Skin of body (tissue), 2 donors: Measurements from ENCODE around the gene ABI1. TPM values are rescaled to one million over a fixed set of nuclear protein-coding genes. Genes with fewer than 3 reads are reported as not detected.

Source experiments
- DNase-seq: peaks from one replicate; lab custom pipeline; 2025; lab: John Stamatoyannopoulos, UW
- total RNA-seq: library from RNA; depleted of rRNA; stranded (reverse); fragments of >200 nt; gene quantifications from one replicate; pipeline ENCODE4 v1.2.3, GENCODE V29; 2014

ABI1 gene
- total RNA-seq, 1 donor from 2014 or later: 65.8 TPM

DNA sequence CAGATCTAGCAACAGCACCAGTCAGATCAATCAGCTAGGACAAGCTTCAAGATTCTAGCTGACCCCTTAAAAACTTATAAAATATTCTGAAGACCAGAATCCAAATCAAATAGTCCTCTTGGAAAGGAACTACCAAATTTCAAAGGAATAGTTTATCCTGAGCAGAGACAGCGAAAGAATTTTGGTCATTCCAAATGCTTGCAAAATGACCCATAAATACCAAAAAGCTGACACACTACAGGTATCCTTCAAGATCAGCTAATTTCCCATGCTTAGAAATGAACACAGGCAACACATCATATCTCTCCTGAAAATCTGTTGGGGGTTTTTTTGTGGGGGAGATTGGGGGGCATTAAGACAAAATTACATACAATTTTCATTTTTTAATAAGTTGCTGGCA lies 84.5 kb downstream of the ABI1 start:
- no peak for DNase-seq

GRCh38 chr10:26773633-26774032 lies 87.1 kb downstream of the ABI1 start:
- no peak for DNase-seq

DNA sequence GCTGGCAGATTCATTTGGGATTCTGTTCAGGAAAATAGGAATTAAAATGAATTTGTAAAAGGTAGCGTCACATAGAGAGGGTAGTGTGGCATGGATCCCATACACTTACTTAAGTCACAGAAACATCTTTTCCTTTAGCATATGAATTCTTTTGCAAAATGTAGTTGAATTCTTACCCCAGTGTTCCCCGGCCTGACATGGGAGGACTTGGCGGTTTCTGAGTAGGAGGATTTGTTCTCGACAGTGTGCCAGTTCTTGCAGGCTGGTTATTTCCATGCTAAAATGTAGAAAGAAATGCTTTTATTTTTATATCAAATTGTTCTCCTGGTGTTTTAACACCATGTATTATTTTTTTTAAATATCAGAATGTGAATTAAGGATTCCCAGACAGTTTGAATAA lies 90.7 kb downstream of the ABI1 start:
- DNase-seq: no peak

DNA sequence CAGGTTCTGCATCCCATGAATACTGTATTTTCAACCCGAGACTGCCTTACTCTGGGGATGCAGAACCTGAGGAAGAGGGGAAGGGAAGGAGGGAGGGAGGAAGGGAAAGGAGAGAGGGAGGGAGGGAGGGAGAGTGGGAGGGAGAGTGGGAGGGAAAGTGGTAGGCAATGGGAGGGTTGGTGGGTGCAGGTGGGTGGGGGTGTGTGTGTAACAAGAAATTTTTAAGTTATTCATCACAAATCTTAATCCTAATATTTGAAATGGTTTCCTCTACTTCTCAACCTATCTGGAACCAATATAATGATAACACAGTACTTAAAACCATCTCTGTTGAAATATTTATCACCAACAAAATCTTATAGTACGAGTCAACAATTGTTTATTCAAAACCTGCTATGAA lies 95.2 kb downstream of the ABI1 start:
- no peak for DNase-seq

- no peak for DNase-seq
Observed at GRCh38 chr10:26759008-26759407, 101.8 kb downstream of the ABI1 start.

GRCh38 chr10:26755443-26755903 lies 105.3 kb downstream of the ABI1 start:
- no peak for DNase-seq

DNA sequence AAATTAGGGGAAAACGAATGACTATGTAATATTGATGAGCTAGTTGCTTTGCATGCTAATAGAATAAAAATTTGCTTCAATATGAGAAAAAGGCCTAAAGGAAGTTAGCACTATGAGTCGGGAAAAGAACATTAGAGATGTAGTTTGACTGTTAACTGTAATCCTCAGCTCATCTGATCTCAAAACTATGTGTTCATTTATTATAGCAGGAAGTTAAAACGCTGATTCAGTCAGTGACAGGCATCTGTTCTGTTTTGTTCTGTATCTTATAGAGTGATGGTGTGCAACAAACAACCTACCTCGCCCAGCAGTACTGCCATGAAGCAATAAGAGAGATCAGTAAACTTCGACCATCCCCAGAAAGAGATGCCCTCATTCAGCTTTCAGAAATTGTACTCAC lies 114.7 kb downstream of the ABI1 start:
- no peak for DNase-seq

DNA sequence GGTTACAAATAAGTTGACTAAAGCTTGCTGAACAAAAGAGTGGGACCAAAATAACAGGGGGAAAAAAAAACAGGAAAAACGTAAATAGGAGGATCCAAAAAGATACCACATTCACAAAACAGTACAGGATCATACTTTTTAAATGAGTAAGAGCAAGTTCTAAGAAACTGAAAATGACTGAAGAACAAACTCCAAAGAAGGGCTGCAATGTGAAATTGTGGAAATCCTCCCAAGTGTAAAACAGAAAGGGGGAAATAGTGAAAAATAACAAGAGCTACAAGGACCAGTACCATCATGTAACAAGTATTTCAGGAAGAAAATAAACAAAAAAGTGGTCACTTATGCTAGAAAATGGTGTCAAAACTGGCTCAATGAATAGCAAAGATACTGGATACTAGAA lies 116.9 kb downstream of the ABI1 start:
- DNase-seq: no peak

GRCh38 chr10:26743091-26743490 lies 117.7 kb downstream of the ABI1 start:
- DNase-seq: no peak

GRCh38 chr10:26741368-26741767 lies 119.4 kb downstream of the ABI1 start:
- DNase-seq: no peak

DNA sequence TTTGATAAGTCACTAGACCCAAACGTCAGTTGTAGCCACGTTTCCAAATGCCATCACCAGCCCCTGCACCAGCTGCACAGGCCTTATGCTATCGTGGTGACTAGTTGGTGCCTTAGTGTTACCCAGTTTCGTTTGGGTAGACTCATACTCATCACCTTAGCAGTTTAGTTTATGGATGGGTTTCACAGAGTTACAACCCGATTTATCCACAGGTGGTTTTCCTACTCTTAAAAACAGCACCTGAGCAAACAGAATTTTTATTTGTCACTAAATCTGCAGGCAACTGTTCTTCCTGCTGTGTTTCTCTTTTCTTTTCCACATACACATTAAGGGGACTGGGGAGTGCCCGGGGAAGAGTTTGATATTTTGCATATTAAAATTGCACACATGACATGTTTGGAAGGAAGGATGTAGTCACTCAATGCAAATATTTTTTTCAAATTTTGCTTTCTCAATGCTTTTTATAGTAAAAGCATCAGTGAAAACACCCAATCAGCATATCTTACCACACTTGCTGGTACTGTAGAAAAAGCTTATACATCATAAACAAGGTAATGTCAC lies 121.6 kb downstream of the ABI1 start:
- no peak for DNase-seq

DNA sequence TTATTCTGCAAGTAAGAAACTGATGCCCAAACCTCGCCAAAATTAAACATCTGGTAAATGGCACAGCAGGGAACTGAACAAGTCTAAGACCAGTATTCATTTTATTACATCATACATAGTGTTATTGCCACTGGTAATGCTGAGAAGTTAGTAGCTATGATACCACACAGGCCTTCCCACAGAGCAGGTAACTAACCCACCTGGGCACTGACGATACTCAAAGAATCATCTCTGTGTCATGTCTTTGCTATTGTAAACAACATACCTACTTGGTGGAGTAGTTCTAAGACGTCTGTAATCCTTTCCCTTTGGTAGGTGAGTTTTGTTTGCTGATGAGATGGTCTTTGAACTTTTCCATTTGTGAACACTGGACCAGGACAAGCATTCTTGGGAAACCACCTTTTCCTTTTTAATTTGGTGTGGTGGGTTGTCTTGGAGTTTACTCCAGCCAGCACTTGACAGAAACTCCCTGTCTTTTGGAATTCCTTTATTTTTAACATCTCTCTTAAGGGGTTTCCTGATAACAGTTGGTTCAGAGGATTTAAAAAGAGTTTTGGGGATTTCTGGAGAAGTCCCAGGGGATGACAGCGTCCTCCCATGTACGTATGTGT lies 122.4 kb downstream of the ABI1 start:
- DNase-seq: no peak

GRCh38 chr10:26737730-26738129 lies 123.0 kb downstream of the ABI1 start:
- DNase-seq: no peak

- DNase-seq: no peak
Observed at GRCh38 chr10:26735435-26735834, 125.3 kb downstream of the ABI1 start.

DNA sequence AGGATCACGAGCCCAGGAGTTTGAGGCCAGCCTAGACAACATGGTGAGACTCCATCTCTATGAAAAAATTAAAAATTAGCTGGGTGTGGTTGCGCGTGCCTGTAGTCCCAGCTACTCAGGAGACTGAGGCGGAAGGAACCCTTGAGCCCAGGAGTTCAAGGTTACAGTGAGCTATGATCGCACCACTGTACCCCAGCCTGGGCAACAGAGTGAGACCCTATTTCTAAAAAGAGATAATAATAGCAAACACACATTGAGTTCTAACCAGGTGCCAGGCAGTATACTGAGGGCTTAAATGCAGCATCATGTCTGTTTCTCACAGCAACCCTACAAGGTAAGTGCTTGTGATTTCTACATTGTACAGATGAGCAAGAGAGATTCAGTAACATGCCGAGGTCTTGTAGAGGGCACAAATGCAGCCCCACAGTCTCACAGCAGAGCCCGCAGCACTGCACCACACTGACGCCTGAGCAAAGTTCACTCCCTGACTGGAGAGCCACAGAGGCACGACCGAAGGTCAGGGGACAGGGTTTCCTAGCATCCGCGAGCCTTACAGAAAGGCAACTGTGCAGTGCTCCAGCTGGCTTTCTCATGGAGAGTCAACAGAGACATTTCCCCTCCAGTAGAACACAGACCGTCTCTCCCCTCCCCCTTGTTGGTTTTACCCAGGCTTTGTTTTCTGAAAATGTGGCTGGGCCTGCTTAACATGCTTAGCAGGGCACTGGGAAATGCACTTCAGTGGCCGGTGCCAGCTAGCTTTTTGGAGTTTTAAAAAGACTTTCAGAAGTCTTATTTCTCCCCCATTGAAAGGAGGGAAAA lies 126.8 kb downstream of the ABI1 start:
- no peak for DNase-seq

- no peak for DNase-seq
Observed at GRCh38 chr10:26730552-26730951, 130.2 kb downstream of the ABI1 start.

DNA sequence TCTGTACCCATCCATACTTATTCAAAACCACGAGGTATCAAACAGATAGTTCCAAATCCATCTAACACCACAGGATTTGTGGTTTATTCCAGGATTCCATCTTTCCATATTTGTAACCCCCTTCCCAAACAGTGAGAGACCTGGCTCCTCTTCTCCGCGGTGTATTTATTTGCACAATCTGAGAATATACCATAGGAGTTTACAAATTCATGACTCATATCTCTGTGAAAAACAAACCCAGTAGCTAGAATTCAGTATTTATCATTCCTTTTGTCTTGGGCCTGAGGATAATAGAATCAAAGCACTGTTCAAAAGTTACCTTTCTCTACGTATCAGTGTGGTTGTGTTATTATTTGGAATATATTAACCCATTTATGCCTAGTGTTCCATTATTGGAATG lies 131.4 kb downstream of the ABI1 start:
- no peak for DNase-seq

DNA sequence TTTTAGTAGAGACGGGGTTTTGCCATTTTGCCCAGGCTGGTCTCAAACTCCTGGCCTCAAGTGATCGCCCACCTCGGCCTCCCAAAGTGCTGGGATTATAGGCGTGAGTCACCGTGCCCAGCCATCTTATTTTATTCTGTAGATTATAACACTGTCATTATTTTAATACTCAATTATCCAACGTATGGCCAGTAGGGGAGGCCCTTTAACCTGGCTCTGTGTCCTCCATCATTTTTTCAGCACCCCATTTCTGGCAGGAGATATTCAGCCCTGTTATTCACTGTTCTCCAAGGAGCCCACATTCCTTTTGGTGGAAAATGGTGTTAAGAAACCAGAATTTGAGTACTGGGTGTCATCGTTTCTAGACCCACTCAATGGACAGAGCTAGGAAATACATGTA lies 131.8 kb downstream of the ABI1 start:
- DNase-seq: no peak

- DNase-seq: no peak
Observed at GRCh38 chr10:26727005-26727404, 133.8 kb downstream of the ABI1 start.

DNA sequence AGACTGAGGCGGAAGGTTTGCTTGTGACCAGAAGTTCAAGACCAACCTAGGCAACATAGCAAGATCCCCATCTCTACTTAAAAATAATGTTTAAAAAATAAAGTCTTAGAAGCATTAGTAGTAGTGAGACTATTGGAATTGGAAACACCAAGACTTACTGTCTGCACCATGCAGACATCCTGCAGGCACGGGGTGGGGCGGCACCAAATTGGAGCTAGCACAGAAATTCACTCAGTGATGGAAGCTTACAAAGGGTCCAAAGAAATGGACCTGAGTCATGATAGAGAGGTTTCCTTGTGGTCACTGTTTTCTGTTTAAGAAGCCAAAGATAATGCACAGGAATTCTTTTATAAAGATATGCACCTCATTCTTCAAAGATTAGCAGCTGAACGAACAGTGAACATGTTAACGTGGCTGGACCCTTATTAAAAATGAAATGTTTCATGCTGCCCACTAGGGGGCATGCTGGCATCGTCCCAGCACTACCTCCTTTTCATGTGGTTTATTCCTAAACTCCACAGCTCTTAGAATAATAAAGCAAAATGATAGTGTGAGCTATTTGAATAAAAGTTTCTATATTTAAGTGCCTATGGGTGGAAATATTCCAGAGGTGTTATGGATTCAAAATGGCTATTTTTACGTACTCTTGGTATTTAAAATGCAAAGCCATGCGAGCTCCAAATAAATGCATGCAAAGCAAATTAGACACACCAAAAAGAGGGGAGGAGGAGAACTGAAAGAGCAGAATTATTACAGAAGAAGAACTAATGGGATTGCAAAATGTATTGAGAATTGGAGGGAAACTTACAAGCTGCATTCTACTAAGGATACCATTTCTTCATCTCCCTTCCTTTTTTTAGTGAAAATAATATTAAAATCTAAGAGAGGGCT lies 134.7 kb downstream of the ABI1 start:
- DNase-seq: peak; percentile 69

DNA sequence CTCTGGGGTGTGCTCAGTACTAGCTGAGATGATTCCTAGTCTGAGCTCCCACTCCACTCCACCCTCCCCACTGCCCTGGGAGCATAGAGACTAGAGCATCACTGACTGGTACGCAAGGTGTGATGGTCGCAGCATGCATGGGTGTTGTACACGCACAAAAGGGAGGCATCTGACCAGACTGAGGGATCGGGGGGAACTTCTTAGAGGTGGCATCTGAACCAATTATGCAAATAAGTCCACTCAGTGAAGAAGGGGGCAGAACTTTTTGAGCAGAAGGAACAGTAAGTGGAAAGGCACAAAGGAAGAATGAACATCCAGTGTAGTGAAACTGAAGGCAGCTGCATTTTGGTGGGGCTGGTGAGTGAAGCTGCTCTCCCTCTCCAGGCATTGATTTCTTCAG lies 137.7 kb downstream of the ABI1 start:
- no peak for DNase-seq

DNA sequence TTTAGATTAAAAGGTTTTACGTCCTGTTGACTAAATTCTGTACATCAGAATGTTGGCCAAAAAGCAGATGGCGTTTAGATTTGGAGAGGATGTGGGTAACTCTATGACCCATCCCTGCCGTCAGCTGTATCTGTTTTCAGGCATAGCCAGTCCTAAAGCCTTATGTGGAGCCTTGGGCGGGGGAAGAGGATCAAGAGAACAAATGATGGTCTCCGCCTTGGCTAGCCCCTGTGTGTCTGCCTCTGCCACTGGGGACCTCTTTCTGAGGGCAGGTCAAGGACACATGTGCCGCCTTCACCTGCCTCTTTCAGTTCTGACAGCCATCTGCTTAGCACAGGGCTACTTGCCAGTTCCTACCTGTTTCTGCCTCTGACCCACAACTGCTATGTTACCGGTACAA lies 139.2 kb downstream of the ABI1 start:
- no peak for DNase-seq
